GM19240 (cell line): Measurements from ENCODE around the gene COMTD1.

Experiments used
- DNase-seq: peaks from one replicate; pipeline ENCODE4 v3.0.0; 2011; ENCODE audit warnings: low spot score; ENCODE audit not compliant: insufficient read length

COMTD1 gene

GRCh38 chr10:75235375-75236177 lies at the start of gene COMTD1:
COMTD1 (minus strand) TSS chr10:75235957; CDS start chr10:75235928, 29 bp downstream.
- peak; percentile 87 for DNase-seq

- no peak for DNase-seq
These were observed 48.1 kb upstream of the COMTD1 start for GRCh38 chr10:75283671-75284470.

- no peak for DNase-seq
These were observed 47.4 kb upstream of the COMTD1 start for GRCh38 chr10:75283078-75283670.

DNA sequence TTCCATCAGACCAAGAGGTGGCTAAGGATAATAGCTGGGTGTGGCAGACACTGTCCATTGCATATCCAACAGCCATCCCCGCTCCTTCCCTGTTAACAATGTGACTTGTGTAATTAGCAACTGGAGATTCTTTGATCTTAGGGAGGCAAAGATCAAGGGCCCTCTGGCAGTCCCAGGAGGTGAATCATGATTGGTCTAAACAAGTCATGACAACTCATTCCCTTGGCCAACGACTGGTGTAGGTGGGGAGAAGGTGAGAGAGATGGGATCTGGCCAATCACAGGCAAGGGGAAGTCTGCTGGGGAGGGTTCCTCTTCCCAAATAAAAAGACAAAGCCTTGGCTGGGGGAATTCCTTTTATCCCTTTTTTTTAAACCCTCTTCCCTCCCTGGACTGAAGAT lies 46.2 kb upstream of the COMTD1 start:
- DNase-seq: no peak

DNA sequence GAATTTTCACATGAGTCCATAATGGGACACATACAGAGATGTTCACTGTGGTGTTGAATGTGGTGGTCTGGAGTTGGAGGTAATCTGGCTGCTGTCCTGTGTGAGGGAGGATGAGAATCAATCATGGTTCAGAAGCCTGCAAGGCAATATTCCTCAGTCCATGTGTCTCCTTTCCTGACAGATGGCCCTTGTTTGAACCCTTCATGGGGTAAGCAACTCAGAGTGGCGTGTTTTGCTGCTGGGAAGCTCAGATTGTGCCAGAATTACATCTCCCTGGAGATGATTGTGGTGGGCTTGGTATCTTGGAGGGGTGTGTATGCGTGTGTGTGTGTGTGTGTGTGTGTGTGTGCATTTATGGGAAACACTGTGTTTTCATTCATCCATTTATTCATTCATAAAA lies 44.5 kb upstream of the COMTD1 start:
- no peak for DNase-seq

DNA sequence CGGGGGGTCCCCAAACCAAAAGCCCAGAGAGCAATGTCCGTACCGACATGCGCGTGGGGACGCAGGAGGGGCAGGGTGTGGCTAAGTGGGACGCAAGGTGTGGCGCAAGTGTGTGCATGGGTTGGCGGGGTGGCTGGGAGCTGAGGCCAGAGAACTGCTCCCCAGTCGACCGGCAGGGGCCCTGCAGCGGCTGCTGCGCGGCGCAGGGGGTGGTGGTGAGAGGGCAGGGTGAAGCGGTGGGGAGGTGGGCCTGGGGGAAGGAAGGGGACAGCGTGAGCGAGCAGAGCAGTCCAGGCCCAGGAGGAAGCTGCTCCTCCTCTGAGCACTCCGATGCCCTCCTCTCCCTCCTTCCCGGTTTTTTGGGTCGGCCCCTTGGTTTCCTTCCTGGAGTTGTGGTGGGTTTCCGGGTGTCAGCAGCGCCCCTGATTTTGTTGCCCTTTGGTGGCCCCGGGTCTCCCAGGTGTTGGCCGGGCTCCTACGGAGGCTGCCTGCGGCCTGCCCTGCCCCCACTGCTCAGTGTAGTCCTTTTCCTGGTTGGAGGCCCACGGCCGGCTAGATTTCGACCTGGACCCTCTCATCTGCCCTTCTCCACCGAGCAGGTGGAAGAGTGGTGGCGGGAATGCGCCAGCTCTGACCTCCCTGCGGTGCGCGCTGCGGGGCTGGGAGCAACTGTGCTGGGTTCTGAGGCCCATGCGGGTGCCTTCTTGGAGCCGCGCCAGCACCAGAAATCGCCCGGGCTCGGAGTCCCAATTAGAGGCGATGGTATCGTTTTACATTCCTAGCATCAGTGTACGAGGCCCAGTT lies 40.5 kb upstream of the COMTD1 start:
- no peak for DNase-seq

DNA sequence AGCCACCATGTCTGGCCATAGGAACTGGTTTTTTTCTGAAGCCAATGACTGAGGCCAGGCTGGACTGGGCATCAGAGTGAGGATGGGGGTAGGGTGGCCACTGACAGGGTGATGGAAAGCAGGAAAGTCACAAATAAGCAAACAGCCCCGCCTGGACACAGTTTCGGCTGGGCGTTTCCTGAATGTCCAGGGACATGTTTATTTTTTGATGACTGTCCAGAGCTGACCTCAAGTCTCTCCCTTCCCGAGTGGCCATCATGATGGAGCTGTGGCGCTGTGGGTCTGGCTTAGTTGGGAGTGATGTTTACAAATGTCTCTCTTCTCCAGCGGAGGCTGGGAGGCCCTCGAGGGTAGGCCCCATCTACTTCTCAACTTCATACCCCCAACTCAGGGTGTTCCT lies 37.1 kb upstream of the COMTD1 start:
- DNase-seq: no peak

DNA sequence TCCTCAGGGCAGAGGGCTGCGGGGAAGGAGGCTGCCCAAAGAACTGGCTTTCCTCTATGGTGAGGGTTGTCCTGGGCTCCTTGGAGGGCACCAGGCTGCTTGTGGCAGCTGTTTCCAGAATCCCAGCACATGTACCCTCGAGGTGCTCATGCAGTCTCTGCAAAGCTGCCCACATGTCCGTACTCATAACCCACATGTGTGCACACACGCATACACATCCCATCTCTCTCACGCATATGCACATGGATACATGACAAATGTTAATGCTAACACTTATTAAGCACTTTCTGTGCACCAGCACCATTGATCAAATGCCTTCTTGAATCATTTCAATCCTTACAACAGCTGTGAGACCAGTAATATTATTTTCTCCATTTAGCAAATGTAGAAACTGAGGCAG lies 36.3 kb upstream of the COMTD1 start:
- no peak for DNase-seq

DNA sequence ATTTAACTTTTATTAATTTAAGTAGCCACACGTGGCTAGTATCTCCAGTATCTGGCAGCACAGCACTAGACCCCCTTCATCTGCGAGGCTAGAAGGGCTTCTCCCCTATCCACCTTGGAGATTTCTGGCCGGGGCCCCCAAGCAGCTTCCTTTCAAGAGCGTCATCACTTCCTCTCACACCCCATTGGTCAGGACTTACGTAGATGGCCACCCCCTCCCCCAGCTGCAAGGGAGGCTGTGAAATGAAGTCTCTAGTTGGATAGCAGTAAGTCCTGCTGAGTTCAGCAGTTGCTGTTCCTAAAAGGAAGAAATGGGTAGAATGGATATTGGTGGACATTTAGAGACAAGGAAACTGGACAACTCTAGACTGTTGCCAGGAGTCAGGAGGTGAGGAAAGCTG lies 33.8 kb upstream of the COMTD1 start:
- DNase-seq: no peak

DNA sequence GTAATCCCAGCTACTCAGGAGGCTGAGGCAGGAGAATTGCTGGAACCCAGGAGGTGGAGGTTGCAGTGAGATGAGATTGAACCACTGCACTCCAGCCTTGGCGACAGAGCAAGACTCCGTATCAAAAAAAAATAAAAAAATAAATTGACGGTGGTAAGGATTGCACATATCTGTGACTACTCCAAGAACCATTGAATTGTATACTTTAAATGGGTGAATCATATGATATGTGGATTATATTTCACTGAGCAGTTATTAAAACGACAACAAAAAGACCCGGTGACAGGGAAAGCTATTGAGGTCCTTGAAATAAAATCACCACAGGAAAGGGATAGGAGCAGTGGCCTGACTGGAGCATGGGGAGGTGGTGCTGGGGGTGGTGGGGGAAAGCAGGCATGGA lies 31.2 kb upstream of the COMTD1 start:
- no peak for DNase-seq

DNA sequence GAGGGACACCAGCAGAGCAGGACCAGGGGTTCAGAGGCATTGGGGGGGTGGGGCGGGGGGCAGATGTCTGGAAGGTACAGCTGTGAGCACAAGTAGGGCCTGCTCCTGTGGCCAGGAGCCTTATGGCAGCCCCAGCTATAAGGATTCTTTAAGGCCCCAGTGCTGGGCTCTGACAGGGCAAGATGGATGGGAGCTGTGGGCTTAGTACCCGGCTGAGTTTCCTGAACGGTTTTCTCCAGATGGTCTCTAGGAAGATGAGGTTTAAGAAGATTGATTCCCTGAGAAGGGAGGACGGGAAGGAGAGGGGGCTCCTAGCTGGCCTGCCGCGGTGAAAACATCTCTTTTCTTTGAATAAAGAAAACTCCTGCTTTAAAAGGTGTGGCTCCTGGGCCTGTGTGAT lies 30.1 kb upstream of the COMTD1 start:
- DNase-seq: no peak

- DNase-seq: no peak
These were observed 28.0 kb upstream of the COMTD1 start for GRCh38 chr10:75263806-75264205.

DNA sequence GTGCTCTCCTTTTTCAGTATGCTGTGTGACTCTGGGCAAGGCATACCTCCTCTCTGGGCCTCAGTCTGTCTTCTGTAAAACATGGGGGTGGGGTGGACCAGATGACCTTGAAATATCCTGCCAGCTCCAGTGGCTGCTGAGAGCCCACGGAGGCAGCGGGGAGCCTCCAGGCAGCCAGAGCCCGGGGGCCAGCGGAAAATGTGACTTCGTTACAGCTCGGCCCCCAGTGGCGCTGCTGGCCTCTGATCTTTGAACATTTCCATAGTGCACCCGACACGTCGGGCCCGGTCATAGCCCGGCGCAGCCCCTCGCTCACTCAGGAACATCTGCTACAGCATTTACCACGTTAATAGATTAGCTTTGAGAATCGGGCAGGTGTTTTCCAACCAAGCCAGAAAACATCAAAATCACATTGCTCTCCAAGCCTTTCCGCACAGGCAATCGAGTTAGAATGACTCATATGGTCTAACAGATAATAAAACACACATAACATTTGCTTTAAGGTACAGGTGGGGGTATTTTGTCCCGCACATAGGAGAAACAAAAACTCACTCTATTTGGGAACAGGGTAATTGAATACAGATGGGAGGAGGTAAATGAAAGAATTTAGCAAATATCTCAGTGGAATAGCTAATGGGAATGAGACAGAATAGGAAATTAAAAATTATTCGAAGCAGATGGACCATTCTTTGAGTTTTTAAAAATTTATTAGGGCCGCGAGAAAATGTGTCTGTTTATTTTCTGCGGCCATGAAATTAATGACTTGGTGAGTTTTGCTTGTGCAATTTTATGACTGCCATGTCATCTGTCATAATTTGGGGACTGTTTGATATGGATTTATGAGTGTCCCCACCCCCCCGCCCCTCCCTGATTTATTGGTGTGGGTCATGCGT lies 26.3 kb upstream of the COMTD1 start:
- DNase-seq: no peak

DNA sequence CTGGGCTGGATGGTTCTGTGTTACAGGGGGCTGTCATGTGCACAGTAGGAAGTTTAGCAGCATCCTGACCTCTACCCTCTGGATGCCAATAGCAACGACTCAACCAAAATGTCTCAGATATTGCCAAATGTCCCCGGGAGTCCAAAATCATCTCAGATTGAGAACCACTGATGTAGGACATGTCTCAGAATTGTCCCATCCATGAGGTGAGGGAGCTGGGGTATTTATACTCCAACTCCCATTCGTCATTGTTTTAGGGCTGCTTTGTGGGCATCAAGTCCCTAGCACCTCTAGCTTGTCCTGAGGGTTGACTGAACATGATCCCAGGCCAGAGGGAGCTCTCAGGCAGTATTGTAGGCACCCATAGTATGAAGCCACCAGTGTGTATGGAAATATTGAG lies 25.2 kb upstream of the COMTD1 start:
- DNase-seq: no peak

DNA sequence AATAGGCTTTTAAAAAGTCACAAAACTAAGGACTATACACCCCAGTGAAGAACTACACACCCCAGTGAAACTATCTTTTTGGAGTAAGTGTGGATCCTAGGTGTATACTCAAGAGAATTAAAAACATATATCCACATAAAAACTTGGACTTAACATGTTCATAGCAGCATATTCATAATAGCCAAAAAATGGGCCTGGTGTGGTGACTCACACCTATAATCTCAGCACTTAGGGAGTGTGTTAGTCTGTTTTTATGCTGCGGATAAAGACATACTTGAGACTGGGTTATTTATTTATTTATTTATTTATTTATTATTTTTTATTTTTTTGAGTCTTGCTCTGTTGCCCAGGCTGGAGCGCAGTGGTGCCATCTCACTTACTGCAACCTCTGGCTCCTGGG lies 19.0 kb upstream of the COMTD1 start:
- no peak for DNase-seq

DNA sequence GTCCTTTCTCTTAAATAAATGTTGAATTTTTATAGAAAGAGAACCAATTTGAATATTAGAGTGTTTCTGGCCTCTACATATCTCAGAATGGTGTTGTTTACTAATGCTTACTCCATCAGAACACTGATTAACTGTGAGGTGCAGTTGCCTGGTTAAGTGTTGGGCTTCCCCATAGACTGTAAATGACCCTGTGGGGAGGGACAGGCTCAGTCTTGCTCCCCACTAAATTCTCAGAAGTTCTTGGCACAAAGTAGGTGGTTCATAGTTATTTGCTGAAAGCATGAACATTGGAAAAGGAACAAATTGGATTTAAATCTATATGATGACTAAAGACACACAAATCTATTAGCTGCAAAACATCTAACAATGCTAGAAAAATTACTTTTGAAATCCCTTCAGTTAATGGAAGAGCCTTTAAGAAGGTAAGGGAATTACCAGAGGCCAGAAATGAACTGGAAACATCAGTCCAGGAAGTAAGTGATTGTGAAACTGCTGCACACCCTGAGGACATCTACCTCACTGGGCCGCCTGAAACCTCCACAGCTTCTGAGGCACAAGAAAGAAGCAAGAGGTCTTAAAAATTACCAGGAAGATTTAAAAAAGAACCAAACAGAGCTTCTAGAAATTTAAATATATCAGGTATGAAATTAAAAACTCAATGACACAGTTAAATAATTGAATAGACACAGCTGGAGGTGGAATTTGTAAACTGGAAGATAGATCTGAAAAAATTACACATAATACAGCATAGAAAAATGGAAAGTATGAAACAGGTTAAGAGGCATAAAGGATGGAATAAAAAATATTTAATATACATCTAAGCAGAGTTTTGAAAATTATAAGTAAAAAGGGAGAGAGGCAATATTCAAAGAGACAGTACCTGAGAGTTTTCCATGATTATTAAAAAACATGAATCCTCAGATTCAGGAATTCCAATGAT lies 17.8 kb upstream of the COMTD1 start:
- DNase-seq: no peak

GRCh38 chr10:75250934-75251333 lies 15.2 kb upstream of the COMTD1 start:
- no peak for DNase-seq

DNA sequence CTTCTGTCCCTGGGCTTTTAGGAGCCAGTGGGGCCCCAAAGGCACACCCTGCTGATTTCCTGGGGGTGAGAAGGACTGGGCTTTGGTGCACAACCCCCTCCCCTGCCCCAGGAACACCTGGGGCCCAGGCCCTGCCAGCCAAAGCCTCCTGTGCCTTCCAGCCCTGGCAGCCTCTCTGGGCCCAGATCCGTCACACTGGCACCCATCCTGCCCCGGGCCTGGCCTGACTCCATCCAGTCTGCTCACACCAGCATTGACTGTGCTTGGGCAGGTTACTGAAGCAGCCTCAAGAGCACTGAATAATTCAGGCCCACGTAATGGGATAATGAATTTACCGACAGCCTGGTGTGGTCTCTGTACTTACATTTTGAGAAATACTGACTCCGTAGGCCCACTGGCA lies 12.0 kb upstream of the COMTD1 start:
- DNase-seq: no peak

DNA sequence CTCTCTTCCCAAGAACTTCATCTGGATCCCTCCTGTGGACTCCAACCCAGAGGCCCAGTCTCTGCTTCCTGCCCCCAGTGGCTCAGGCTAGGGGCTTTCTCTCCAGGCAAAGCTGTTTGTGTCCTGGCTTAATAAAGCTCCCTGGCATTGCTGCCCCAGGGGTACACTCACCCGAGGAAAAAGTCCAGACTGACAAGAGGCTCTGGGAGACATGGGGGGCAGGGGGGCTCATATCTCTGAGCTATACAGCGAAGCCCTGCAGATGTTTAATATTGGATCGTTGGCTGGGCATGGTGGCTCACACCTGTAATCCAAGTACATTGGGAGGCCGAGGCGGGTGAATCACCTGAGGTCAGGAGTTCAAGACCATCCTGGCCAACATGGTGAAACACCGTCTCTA lies 10.7 kb upstream of the COMTD1 start:
- DNase-seq: no peak
